GM12865 (cell line): ENCODE data around the gene WDR70.

Source experiments
- DNase-seq: peaks from one replicate; pipeline ENCODE4 v3.0.0; 2010; ENCODE audit warnings: low read depth
- H3K4me3 ChIP-seq: 2 replicates; pipeline ENCODE4 v1.5.1; 2011; ENCODE audit warnings: mild to moderate bottlenecking, low read depth, low read length, control low read depth
- CTCF ChIP-seq: IDR thresholded peaks from 2 replicates; pipeline ENCODE4 v1.5.1; 2011; ENCODE audit warnings: low read length, control low read depth, low read depth, inconsistent platforms; ENCODE audit not compliant: insufficient read depth; ENCODE audit errors: missing control alignments

WDR70 gene

DNA sequence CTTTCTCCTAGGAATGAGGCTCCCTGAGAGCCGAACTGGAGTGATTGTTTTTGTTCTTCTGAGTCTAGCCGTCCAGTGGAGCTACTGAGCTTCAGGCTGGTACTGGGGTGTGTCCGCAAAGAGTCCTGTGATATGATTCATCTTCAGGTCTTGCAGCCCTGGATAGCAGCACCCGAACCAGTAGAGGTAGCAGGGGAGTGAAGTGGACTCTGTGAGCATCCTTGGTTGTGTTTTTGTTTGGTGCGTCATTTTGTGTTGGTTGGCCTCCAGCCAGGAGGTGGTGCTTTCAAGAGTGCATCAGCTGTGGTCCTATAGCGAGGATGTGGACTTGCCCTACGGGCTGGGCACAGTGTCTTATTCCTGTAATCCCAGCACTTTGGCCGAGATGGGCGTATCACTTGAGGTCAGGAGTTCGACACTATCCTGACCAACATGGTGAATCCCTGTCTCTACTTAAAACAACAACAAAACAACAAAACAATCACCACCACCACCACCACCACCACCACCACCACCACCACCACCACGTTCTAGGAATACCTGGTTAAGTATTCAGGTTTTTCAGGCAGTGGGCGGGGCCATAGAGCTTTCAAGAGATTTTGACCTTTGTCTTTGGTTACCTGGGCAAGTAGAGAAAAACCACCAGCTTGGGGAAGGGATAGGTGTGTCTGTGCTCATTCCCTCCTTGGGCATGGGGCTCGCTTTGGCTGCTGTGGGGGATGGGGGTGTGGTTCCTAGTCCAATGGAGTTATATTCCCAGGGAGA lies 154.0 kb downstream of the WDR70 start:
- H3K4me3 ChIP-seq = no peak overlapping the region
- TF ChIP-seq CTCF = no peak
- DNase-seq = no peak

DNA sequence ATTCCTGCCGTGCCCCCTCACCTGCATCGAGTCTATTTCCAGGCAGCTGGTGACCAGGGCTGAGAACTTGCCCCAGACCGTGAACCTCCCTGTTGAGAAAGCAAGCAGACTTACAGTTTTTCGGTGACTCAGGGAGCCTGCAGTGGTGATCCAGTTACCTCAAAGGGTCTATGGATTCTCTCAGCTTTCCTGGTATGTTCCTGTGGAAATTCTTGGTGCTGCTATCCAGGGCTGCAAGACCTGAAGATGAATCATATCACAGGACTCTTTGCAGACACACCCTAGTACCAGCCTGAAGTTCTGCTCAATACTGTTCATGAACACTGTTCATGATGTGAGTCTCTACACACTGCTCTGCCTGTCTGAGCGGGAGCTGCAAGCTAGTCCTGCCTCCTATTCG lies 154.7 kb downstream of the WDR70 start:
- no peak for TF ChIP-seq CTCF
- DNase-seq = no peak
- no peak overlapping the region for H3K4me3 ChIP-seq

- DNase-seq = no peak
- H3K4me3 ChIP-seq = no peak overlapping the region
- no peak for TF ChIP-seq CTCF
Measured at GRCh38 chr5:37539459-37539858, 160.3 kb downstream of the WDR70 start.

DNA sequence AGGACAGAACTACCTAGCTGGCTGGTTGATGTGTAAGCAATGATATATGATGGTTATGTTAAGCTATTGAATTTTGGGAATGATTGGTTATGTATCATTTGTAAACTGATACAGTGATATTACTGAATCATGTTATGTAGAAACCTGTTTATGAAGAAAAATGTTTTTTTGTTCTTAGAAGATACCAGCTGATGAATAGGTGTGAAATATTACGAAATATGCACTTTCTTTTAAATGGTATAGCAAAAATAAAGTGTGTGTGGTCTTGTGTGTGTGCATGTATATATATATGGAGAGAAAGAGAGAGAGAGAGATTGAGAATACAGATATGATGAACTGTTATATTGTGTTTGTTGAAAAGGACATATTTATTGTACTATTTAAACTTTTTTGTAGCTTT lies 164.1 kb downstream of the WDR70 start:
- DNase-seq = no peak
- TF ChIP-seq CTCF = no peak

DNA sequence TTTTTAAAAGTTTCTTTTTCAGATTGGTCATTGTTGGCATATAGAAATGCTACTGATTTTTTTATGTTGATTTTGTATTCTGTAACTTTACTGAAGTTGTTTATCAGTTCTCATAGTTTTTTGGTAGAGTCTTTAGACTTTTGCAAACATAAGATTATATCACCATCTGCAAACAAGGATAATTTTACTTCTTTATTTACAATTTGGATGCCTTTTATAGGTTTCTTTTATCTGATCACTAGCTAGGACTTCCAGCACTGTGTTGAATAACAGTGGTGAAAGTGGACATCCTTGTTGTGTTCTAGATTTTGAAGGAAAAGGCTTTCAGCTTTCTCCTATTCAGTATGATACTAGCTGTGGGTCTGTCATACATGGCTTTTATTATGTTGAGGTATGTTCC lies 170.3 kb downstream of the WDR70 start:
- no peak for TF ChIP-seq CTCF
- no peak overlapping the region for H3K4me3 ChIP-seq
- no peak for DNase-seq

More for the DNA sequence above, 164.1 kb downstream of the WDR70 start:
- no peak overlapping the region for H3K4me3 ChIP-seq

DNA sequence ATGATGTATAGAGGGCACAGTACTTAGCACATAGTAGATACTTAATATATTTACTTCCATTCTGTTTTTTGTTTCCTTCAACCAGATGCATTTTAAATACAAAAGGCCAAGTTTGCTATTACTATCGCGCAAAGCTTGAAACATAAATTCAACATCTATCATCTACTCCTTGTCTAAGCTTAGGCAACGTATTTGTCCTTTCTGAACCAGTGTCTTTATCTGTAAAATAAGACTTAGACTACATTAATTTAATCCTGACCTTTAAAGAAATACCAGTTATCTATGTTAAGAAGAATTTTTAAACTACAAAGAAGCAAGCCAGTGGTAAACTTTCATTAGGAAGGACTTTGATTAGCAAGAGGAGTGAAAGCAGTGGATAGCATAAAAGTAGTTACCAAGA lies 173.0 kb downstream of the WDR70 start:
- H3K4me3 ChIP-seq = no peak overlapping the region
- no peak for DNase-seq
- no peak for TF ChIP-seq CTCF
